CD4-positive, alpha-beta T cell treated with Interferon gamma for 1 hour (primary cell): ENCODE results near the gene ZNF830.
A peak's percentile ranks its signal among the peaks of the same experiment; 100 is the strongest.
"Not testable (repeated sequence)": the region's sequence is repeated elsewhere in the genome, so short reads cannot be mapped to it uniquely, and the experiment has no call there.

ENCODE experiments used
- DNase-seq: peaks from one replicate; pipeline ENCODE4 v3.0.0-alpha.2; 2020

The ZNF830 gene, protein sequence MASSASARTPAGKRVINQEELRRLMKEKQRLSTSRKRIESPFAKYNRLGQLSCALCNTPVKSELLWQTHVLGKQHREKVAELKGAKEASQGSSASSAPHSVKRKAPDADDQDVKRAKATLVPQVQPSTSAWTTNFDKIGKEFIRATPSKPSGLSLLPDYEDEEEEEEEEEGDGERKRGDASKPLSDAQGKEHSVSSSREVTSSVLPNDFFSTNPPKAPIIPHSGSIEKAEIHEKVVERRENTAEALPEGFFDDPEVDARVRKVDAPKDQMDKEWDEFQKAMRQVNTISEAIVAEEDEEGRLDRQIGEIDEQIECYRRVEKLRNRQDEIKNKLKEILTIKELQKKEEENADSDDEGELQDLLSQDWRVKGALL

GRCh38 chr17:34961093-34961911 lies at the start of gene ZNF830, which contains the start of gene CCT6B:
TSS of gene ZNF830 (plus strand) at chr17:34961540. CDS start at chr17:34961567, 27 bp downstream.
TSS of gene CCT6B (minus strand) at chr17:34961460. CDS start at chr17:34961393, 67 bp downstream.
- peak; percentile 90 for DNase-seq

DNA sequence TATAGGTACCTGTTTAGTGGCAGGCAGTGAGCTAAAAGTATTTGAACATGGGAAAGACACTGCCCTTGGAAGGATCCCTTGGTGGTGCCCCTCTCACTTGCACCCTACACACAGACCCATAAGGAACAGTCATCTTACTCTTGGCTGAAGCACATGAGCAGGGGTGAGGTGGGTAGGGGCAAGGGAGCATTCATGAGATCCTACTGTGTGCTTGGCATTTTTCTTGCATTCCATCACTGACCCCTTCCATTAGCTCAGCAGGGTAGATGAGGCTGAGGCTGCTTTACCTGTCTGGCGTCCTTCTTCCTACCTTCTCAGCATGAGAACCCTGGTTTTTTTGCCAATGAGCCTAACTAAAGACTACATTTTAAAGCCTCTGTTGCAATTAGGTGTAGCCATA lies 48.3 kb upstream of the ZNF830 start:
- no peak for DNase-seq

DNA sequence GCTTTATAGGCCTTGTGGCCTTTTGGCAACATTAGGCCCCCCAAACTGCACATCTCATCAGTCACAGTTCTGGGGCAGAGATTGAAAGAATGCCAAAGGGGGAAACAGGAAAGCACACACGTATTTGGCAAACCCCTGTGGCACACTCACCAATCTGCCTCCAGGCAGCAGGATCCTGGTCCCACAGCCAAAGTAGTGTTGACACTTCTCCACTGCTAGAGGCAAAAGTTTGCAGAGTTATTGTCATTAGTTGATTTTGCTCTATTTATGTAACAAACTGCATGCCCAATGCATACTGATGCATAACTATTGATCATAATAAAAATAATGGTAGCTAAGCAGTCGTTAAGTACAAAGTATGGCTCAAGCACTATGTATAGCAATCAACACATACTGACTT lies 45.2 kb upstream of the ZNF830 start:
- DNase-seq, result no peak

DNA sequence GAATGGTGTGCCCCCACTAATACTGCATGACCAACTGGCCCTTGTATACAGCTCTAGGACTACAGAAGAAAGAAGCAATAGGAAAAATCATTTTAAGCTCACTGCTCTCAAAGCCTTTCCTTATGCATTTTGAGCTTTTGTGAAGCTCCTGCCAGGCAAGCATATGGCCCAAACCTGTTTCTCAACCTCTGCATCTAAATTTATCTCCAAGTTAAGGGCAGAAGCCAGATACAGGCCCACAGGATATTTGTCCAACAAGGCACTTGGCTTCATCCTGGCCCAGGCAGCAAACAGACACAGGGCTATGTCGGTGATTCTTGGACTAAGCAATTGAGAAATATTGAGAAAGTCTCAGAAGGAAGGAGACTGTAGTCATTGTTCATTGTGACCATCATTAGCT lies 44.0 kb upstream of the ZNF830 start:
- DNase-seq, result no peak

DNA sequence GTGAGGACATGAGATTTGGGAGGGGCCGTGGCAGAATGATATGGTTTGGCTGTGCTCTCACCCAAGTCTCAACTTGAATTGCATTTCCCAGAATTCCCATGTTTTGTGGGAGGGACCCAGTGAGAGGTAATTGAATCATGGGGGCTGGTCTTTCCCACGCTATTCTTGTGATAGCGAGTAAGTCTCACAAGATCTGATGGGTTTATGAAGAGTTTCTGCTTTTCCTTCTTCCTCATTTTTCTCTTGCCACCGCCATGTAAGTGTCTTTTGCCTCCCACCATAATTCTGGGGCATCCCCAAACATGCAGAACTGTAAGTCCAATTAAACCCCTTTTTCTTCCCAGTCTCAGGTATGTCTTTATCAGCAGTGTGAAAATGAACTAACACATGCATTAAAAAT lies 40.7 kb upstream of the ZNF830 start:
- DNase-seq, result no peak

DNA sequence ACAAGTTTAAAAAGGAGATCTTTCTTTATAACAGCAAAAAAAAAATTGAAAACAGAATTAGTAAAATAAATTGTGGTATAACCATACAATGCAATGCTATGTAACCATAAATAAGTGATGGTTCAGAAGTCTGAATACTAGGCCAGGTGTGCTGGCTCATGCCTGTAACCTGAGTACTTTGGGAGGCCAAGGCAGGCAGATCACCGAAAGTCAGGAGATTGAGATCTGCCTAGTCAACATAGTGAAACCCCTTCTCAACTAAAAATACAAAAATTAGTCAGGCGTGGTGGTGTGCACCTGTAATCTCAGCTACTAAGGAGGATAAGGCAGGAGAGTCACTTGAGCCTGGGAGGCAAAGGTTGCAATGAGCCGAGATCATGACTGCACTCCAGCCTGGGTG lies 34.7 kb upstream of the ZNF830 start:
- no peak for DNase-seq

GRCh38 chr17:34930283-34930682 lies 31.1 kb upstream of the ZNF830 start:
- no peak for DNase-seq

GRCh38 chr17:34950780-34951179 lies 10.6 kb upstream of the ZNF830 start:
- not testable (repeated sequence) for DNase-seq

DNA sequence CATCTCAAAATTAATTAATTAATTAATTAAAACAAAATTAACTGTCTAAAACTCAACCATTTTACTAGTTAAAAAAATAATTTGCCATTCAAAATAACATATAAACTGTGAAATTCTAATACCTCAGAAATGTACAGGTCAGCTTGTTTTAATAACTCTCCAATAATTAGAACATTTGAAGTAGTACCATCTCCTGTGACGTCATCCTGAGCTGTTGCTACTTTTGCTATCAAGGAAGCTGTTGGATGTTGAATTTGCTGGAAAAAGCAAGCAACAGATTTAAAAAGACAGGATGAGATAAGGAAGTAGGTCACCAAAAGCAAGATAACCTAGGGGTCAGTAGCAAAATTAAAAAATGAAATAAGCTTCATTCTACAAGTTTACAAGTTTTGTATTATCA lies 2.9 kb upstream of the ZNF830 start:
- DNase-seq, result no peak

DNA sequence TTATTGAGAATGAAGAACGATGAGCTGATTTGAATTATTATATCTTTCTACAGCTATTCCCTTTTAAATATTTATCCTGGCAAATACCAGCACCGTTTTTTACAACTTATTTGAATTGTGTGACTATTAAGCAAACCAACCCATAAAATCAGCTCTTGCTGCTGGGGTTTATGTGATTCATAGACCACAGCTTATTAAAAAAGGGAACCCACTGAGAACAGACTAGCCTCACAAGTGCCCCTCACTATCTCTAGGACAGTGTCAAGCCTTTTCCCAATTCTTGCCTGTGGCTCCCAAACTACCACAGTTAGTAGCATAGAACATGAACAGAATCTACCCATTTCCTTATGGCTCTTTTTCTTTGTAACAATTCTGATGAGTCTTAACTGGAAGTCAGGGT lies 12.8 kb downstream of the ZNF830 start:
- DNase-seq, result no peak

- DNase-seq, result no peak
Measured at GRCh38 chr17:34974794-34975785, 13.8 kb downstream of the ZNF830 start.

GRCh38 chr17:34979153-34979552 lies 17.8 kb downstream of the ZNF830 start:
- DNase-seq, result no peak

DNA sequence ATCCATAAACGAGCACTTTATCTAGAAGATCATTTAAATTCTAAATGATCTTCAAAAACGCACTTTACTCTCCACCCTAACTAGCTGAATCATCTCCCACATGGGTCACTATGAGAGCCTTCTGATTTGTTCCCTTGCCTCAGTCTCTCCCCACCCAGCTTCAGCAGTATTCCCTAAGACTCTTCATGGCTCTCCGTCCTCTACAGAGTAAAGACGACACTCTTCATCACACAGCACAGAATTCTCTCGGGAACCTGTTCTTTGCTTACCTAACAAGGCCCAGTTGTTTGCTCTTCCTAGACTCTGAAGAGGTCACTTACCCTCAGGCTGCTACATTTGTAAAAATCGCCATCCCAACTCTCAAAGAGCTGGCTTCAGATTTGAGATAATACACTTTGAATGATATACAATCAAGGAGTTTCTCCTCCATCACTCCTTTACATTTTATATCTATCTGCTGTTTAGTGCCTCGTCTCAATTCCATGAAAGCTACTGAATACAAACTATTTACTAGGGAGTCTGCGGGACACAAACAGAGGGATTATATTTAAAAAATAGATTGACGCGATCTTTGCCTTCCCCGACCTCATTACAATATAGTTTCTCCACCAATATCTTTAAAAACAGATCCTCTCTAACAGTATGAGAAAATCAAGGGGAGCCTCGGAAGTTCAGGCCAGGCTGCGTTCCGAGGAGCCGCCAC lies 18.5 kb downstream of the ZNF830 start:
- DNase-seq, result no peak

GRCh38 chr17:34980353-34980680 lies 19.0 kb downstream of the ZNF830 start, which contains the start of gene LIG3:
TSS of gene LIG3 (plus strand) at chr17:34980512. CDS start at chr17:34983006, 2,494 bp downstream.
- peak; percentile 91 for DNase-seq

DNA sequence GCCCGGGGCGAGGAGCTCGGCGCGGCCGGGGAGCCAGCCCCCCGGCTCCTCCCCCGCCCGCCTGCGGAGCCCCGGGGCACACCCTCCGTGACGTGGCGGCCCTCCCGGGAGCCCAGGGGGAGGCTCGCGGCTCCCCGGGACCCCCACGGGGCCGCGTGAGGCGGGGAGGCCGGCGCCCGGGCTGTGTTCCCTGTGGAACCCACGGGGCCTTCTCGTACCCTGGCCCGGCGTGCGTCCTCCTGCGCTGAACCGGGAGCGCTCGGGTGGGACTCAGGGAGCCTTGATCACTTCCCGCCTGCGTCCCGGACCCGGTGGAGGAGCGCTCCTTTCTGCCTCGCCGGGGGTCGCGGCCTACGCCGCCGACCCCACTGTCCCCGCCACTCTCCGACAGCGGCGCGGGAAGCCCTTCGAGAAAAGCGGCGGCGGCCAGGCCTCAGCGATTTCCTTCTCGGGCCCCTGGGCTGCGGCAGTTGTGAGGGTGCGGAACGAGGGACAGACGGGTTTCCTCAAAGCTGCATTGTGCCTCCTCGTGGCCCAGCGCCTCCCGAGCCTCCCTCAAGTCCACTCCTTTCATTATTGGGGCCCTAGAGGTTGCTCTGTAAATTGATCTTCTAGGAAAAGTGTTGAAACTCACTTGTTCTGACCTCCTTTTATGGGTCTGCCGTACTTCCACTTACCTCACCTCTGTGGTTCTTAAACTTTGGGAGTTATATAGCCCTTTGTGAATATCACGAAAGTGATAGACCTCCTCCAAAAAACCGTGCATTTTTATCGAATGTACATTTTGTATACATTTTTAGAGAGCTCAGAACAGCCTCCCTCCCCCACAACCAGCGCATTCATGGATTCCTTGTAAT lies 19.6 kb downstream of the ZNF830 start:
- DNase-seq, result peak; percentile 69

GRCh38 chr17:34981538-34982241 lies 20.4 kb downstream of the ZNF830 start:
- no peak for DNase-seq

GRCh38 chr17:34987232-34987631 lies 25.9 kb downstream of the ZNF830 start:
- DNase-seq, result no peak

DNA sequence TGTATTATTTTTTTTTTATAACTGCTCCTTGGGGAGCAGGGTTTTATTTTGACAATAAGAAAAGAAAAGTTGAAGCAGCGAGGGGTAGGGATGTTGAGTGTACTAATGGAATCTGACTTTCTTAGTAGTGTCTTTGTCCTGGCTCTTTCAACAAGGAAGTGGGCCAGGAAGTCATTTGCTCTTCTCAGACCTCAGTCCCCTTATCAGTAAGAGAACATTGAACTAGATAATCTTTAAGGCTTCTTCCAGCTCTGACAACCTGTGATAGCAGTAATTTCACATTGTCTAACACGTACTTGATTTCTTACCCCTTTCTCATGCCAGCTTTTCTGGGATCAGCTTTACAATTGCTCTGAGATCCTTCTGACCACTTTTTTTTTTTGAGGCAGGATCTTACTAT lies 27.3 kb downstream of the ZNF830 start:
- DNase-seq, result no peak

GRCh38 chr17:34989473-34989872 lies 28.1 kb downstream of the ZNF830 start:
- no peak for DNase-seq

- no peak for DNase-seq
Measured at GRCh38 chr17:34990921-34991365, 29.6 kb downstream of the ZNF830 start.
